GM12875 (cell line): ENCODE data around the gene TPPP.
"Not testable (repeated sequence)": the region's sequence is repeated elsewhere in the genome, so short reads cannot be mapped to it uniquely, and the experiment has no call there.

Experiments used
- H3K4me3 ChIP-seq: one replicate; pipeline ENCODE4 v1.5.1; 2011; ENCODE audit warnings: low read depth, low read length, control low read depth
- TF ChIP-seq, protein P1 (sequence below): IDR thresholded peaks from 2 replicates; pipeline ENCODE4 v1.5.1; 2011; ENCODE audit warnings: low read depth, mild to moderate bottlenecking, control low read depth, inconsistent platforms, low read length, moderate library complexity, borderline replicate concordance; ENCODE audit not compliant: insufficient read depth

Gene TPPP

DNA sequence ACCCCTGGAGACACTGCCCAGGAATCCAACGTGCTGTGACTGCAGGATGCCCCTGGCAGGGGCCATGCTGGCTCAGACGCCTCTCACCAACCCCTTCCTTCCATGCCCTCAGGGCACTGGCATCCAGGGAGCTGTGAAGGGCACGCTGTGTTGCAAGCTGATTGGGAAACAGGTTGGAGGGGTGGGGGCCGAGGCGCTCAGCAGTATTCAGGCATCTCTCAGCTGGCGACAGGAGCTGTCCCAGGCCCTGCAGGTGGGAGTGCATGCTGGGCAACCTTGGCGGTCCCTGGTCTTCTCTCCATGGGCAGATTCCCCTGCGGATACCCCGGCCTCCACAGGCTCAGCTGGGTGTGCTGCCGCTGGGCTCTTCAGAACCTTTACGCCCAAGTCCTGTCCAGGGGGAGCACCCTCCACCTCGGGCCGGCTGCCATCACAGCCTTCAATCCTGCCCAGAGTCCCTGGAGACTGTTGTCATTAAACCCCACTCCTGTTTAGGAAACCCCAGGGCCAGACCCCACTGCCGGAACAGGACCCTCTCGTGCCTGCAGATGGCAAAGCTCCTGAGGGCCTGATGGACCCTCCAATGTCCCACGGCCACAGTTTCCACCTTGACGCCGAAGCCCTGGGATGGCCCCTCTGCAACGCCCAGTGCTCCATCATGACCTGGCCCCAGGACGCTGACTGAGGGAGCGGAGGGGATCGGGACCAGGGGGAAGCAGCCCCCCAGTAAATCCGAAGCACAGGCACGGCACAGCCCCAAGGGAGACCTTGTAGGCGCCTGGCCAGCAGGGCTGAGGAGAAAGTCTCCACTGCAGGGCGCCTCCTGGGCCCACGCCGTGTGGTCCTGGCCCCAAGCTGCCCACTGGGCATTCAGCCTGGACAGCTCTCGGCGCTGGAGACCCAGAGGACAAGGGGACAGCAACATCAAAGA lies 9.3 kb downstream of the TPPP start:
- TF ChIP-seq, protein P1, sequence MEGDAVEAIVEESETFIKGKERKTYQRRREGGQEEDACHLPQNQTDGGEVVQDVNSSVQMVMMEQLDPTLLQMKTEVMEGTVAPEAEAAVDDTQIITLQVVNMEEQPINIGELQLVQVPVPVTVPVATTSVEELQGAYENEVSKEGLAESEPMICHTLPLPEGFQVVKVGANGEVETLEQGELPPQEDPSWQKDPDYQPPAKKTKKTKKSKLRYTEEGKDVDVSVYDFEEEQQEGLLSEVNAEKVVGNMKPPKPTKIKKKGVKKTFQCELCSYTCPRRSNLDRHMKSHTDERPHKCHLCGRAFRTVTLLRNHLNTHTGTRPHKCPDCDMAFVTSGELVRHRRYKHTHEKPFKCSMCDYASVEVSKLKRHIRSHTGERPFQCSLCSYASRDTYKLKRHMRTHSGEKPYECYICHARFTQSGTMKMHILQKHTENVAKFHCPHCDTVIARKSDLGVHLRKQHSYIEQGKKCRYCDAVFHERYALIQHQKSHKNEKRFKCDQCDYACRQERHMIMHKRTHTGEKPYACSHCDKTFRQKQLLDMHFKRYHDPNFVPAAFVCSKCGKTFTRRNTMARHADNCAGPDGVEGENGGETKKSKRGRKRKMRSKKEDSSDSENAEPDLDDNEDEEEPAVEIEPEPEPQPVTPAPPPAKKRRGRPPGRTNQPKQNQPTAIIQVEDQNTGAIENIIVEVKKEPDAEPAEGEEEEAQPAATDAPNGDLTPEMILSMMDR = no peak
- H3K4me3 ChIP-seq = no peak overlapping the region

GRCh38 chr5:682651-683358 lies 10.3 kb downstream of the TPPP start:
- H3K4me3 ChIP-seq = not testable (repeated sequence)

DNA sequence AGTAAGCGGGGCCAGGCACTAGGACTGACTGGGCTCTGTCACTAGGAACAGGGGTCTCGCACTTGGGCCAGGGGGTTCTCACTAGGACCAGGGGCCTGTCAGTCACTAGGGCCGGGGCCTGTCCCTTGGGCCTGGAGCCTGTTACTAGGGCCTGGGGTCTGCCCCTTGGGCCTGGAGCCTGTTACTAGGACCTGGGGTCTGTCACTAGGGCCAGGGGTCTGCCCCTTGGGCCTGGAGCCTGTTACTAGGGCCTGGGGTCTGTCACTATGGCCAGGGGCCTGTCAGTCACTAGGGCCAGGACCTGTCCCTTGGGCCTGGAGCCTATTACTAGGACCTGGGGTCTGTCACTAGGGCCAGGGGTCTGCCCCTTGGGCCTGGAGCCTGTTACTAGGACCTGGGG lies 10.9 kb downstream of the TPPP start:
- H3K4me3 ChIP-seq = not testable (repeated sequence)

DNA sequence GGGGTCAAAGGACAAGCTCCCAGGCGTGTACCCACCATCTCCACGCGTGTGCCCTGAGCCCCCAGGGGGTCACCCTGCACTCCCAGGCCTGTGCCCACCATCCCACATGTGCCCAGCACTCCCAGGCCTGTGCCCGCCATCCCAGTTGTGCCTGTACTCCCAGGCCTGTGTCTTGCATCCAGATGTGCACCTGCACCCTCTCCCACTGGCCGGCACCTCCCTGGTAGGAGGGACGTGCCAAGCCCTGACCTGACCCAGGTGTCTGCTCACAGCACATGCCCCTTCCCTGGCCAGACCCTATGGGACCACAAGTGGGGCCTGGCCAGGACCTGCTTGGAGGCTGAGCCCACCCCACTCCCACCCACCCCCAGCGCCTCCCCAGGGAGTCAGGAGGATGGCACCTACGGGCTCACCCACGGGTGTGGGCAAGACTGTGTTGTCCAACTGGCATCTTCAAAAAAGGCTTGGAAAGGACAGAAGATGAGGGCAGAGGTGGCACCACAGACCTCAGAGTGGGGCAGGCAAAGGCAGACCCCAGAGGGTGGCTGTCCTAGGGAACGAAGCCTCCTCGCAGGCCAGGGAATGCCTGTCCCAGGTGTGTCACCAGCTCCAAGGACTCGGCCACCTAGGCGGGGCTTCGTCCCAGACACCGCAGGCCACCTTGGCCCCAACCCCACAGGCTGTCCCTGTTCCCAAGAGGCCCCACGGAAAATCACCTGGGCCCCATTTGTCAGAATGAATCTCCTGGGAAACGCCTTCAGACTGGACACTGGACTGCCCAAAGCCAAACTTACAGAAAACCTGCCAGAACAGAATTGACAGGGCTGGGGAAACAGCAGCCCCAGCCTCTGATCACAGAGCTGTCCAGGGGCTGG lies 11.6 kb downstream of the TPPP start:
- H3K4me3 ChIP-seq = not testable (repeated sequence)

- not testable (repeated sequence) for H3K4me3 ChIP-seq
Observed at GRCh38 chr5:680836-681235, 12.3 kb downstream of the TPPP start.

- not testable (repeated sequence) for H3K4me3 ChIP-seq
Observed at GRCh38 chr5:680118-680795, 12.9 kb downstream of the TPPP start.

DNA sequence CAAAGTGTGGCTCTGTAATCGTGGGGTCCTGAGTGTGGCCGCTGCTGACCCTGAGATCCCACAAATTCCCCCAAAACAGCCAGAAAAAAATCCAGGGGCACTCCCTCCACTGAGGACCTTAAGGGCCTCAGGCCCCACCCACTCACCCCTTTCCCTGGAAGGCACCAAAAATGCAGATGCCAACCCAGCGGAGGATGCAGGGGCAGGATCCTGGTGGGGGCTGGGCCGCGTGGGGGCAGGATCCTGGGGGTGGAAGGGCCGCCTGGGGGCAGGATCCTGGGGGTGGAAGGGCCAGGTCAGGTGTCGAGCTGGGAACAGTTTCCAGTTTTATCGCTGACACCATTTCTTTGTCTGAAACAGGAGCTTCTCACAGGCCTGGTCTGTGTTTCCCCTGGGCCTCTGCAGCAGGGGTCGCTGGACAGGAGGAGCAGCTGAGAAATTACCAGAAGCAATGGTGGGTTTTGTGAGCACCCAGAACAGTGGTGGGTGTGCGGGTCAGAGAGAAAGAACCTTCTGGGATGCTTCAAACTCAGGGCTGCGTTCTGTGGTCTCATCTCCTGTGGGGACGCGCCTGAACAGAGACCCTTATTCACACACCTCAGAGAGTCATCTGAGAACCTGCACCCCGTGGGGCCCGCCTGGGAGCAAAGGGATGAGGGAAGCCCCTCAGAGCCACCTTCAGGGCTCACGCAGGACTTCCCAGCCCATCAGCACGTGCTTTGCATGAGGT lies 13.8 kb downstream of the TPPP start:
- not testable (repeated sequence) for H3K4me3 ChIP-seq

DNA sequence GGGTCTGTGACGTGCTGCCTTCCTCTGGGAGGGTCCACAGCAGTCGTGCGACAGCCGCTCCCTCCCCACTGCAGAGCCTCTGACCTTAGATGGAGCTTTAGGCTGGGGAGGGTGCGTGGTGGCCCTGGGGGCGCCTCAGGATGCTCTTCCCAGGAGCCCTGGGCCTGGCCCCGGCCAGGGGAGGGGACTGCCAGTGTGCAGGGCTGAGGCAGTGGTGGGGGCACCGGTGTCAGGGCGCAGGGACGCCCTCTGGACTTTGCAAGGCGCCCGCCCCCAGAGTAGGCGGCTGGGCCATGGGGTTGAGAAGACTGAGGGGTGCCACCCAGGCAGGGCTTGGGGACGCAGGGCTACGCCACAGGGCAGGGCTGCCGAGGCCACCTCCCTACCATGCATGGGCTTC lies 14.6 kb downstream of the TPPP start:
- H3K4me3 ChIP-seq = not testable (repeated sequence)

DNA sequence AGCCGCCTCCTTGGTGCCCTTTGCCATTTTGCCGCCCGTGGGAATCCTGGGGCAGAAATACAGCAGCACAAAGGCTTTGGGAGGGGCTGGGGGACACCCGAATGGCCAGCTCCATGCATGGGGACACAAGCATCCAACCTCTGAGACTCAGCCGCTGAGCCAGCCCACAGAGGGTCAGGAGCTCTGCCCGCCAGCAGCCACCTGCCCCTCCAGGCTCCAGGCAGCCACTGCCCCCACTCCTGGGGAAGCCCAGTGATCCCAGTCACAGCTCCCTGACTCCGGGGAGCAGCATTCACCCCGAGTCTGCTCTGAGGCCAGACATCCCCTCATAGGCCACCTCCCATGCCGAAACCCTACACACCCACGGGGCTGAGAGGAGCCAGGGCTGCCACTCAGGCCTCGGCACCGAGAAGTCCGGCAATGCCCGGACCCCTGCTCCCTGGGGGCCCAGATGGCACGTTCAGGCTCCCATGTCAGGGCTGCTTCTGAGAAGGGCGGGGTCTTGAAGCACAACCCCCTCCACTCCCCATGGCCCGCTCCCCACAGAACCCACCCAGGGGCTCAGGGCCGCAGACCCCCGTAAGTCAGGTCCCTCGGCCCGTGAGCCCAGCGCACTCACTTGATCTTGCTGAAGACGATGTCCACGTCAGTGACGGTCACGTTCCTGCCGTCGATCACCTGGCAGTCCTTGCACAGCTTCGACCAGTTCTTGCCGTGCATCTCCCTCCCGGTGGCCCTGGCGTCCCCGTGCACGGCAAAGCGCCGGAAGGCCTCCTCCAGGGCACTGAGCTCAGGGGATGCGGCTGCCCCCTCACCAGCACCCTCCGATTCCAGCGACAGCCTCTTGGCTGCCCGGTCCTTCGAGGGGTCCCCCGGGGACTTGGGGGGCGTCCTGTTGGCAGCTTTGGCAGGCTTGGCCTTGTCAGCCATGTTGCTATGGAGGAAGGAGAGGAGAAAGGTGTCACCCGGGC lies 15.7 kb downstream of the TPPP start:
- H3K4me3 ChIP-seq = no peak overlapping the region
- TF ChIP-seq, protein P1 = no peak

GRCh38 chr5:676699-677076 lies 16.5 kb downstream of the TPPP start:
- H3K4me3 ChIP-seq = no peak overlapping the region
- TF ChIP-seq, protein P1 = no peak
